ENCODE results near the gene RCVRN. TPM values are rescaled to one million over a fixed set of nuclear protein-coding genes. Genes with fewer than 3 reads are reported as not detected.

Gene RCVRN
- total RNA-seq, 4 donors from 2014 or later: 0.88 TPM; not detected in 3

DNA sequence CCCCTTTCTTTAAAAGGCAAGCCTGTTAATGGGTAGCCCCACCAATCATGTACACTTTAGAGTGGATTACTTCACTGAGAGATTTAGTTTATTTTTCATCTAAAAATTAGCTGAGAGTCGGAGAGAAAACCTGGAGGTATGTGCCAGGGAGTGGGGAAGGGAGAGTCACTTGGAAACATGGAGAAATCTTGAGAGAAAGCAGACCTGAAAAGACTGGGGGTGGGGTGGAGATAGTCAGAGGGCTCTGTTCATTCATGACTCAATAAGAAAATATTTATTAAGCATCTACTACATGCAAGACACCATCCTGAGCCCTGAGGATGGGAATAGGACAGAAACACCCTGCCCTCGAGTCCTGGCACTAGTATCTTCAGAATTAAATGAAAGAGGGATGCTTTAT, 27.4 kb upstream of the RCVRN start:
- H3K27ac ChIP-seq: no peak overlapping the region
- no peaks in the 10 kb centered on the region for H3K9me3 ChIP-seq
- no peaks in the 10 kb centered on the region for H3K27me3 ChIP-seq
- H3K4me1 ChIP-seq: no peaks in the 10 kb centered on the region
- TF ChIP-seq POLR2A (IDR thresholded peaks at IDR 0.05): no peak
- TF ChIP-seq, protein P1, sequence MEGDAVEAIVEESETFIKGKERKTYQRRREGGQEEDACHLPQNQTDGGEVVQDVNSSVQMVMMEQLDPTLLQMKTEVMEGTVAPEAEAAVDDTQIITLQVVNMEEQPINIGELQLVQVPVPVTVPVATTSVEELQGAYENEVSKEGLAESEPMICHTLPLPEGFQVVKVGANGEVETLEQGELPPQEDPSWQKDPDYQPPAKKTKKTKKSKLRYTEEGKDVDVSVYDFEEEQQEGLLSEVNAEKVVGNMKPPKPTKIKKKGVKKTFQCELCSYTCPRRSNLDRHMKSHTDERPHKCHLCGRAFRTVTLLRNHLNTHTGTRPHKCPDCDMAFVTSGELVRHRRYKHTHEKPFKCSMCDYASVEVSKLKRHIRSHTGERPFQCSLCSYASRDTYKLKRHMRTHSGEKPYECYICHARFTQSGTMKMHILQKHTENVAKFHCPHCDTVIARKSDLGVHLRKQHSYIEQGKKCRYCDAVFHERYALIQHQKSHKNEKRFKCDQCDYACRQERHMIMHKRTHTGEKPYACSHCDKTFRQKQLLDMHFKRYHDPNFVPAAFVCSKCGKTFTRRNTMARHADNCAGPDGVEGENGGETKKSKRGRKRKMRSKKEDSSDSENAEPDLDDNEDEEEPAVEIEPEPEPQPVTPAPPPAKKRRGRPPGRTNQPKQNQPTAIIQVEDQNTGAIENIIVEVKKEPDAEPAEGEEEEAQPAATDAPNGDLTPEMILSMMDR (IDR thresholded peaks at IDR 0.05): no peak
- no peak overlapping the region for H3K4me3 ChIP-seq
- intact Hi-C loops (cut with DNase I; ENCODE audit: low total_unique reads): no loop called here
- no peaks in the 10 kb centered on the region for H3K36me3 ChIP-seq
- DNase-seq: no peak

DNA sequence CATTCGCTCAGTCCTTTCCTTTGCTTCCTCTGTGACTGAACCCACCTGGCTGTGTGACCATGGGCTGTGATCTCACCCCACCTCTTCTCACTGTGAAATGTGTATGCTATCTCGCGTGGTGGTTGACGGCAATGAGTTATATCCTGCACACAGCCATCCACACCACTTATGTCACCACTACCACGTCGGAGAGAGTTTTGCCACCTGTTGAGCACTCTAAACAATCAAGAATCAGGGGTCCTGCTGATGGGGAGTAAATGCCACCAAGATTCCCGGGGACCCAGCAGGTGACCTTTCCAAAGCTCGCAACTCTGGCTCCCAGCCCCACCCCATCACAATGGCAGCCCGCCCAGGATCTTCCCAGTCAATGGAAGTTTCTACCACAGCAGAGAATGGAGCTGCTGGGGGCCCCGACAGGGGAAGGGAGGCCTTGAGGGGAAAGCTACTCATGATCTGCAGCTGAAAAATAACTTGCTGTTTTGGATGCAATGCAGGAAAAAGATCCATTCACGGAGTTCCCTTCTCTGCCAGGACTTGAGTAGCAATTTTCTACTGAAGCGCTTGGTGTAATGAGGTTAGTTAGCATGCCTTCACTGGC, 26.2 kb upstream of the RCVRN start:
- no peak for DNase-seq
- H3K36me3 ChIP-seq: no peaks in the 10 kb centered on the region
- H3K27me3 ChIP-seq: no peaks in the 10 kb centered on the region
- intact Hi-C loops (cut with DNase I; ENCODE audit: low total_unique reads): no loop called here
- no peaks in the 10 kb centered on the region for H3K4me1 ChIP-seq
- no peak overlapping the region for H3K4me3 ChIP-seq
- H3K9me3 ChIP-seq: no peaks in the 10 kb centered on the region
- H3K27ac ChIP-seq: no peak overlapping the region
- no peak for TF ChIP-seq POLR2A (IDR thresholded peaks at IDR 0.05)
- TF ChIP-seq, protein P1 (IDR thresholded peaks at IDR 0.05): no peak

DNA sequence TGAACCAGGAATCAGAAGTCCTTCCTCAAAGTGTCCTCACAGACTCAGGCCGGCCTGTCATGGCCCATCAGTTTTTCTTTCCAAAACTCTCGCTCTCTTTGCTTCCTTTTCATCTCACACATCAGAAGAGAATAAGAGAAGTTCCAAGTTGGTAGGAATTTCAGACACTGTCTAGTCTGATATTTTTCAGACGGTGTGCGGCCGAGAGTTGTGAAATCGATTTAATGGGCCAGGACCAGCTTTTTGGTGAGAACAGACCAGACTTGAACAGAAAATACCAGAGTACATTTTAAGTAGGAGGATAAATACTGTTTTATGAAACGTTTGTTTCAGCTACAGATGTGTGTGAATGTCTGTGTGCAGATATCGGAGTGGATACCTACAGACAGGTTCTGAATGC, 24.8 kb upstream of the RCVRN start:
- Histone ChIP-seq H3K9me3 (no peaks in the 10 kb centered on the region), H3K36me3 (no peaks in the 10 kb centered on the region), H3K4me1 (no peaks in the 10 kb centered on the region), H3K27me3 (no peaks in the 10 kb centered on the region), H3K4me3 (no peak overlapping the region), H3K27ac (peak overlapping the region; percentile 33 to 34)
- no peak for TF ChIP-seq POLR2A (IDR thresholded peaks at IDR 0.05)
- TF ChIP-seq, protein P1 (IDR thresholded peaks at IDR 0.05): no peak
- peak; percentile 37 to 50 for DNase-seq
- intact Hi-C loops (cut with DNase I; ENCODE audit: low total_unique reads): no loop called here

DNA sequence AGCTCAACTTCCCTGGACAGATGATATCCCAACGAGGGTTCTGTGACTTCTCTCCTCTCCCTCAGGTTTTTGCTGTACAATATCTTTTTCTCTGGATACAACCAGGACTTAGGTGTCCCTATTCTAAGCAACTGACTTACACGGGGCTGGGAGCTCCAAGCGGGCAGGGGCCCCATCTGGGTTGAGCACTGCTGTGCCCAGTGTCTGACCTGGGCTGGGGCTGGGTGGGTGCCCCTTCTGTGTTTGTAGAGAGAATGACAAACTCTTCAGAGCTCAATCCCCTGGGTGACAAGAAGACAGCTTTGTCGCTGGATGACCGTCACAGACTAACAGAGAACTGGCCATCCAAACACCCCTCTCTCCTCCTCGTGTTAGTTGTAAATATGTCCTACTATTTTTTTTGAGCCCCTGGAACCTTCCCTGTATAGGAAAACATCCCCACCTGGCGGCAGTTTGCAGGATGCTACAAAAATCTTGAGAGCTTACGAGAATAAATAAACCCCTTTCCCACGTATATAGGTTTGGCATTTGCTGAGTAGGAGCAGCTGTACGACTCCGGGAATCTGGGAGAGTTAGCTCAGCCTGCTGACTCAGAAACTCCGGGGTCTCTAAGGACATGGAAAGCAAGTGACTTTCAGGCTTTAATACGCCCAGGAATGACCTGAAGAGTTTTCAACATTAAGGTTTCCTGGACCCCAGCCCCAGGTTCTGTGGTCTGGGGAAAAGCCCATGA, 23.7 kb upstream of the RCVRN start:
- DNase-seq: peak; percentile 56 to 58
- no peak for TF ChIP-seq POLR2A (IDR thresholded peaks at IDR 0.05)
- TF ChIP-seq, protein P1 (IDR thresholded peaks at IDR 0.05): peak in 3 of 4 experiments; percentile 32 to 47 (median 36)
- no peaks in the 10 kb centered on the region for H3K27me3 ChIP-seq
- no peaks in the 10 kb centered on the region for H3K9me3 ChIP-seq
- peak overlapping the region; percentile 25 to 41 for H3K27ac ChIP-seq
- no peaks in the 10 kb centered on the region for H3K36me3 ChIP-seq
- no peaks in the 10 kb centered on the region for H3K4me1 ChIP-seq
- H3K4me3 ChIP-seq: no peak overlapping the region
- intact Hi-C loops (cut with DNase I; ENCODE audit: low total_unique reads): no loop called here

DNA sequence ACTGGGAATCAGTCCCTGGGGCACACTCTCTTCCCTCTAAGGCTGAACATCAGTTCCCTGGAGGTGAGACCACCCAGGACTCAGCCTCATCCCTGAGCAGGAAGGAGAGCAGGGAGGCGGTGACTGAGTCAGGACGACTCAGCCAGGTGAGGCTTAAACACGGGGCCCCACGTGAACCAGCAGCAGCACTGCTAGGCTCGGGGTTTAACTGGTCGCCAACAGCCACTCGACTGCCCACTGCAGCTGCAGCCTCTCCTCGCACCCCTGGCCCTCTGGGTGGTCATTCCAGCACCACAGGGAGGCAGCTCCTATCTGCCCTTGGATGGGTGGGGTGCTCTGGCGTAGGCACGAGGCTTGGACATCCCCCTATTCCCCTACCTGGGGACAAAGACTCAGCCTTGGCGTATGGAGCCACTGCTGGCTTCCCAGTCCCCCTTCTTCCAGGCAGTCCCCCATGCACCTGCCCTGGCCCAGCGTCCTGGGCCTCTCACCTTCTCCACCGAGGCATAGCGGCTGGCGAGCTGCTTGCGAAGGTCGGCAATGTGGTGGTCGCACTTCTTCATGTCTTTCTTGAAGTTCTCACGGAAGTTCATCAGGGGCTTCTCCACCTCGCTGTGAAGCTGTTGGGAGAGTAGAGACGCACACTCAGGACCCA, 21.2 kb upstream of the RCVRN start:
- Histone ChIP-seq H3K9me3 (no peaks in the 10 kb centered on the region), H3K36me3 (no peaks in the 10 kb centered on the region), H3K4me3 (no peak overlapping the region), H3K27ac (no peak overlapping the region), H3K4me1 (no peaks in the 10 kb centered on the region), H3K27me3 (no peaks in the 10 kb centered on the region)
- TF ChIP-seq, protein P1 (IDR thresholded peaks at IDR 0.05): no peak
- TF ChIP-seq POLR2A (IDR thresholded peaks at IDR 0.05): no peak
- intact Hi-C loops (cut with DNase I; ENCODE audit: low total_unique reads): no loop called here
- DNase-seq: no peak

Measured in uterus (tissue), 4 donors.